Pancreas (tissue), 10 donors: ENCODE data around the gene CYSTM1. TPM values are rescaled to one million over a fixed set of nuclear protein-coding genes. Genes with fewer than 3 reads are reported as not detected.

Experiments
- ATAC-seq, 4 donors: fragments of 200-7000 bp; cut with Tn5 transposase; one replicate each; pipeline versions ENCODE4 v1.8.0 to v1.9.1; 2020; ENCODE audit warnings: mild to moderate bottlenecking in 4 of 4, moderate library complexity in 4 of 4
- DNase-seq, 6 donors: peaks; one replicate each; pipeline ENCODE4 v3.0.0-alpha.2; 2020
- FAIRE-seq: peaks from 2 replicates; lab custom pipeline; 2012; peaks lifted over from hg19 to GRCh38; lab: Jason Lieb, UNC
- H3K27ac ChIP-seq, 4 donors: fragments of 200-600 bp; sonication (generic); 1 replicate in 3 of 4; 2 replicates in 1 of 4; pipeline versions ENCODE4 v1.5.0 to v1.8.0; 2020
- H3K27me3 ChIP-seq, 4 donors: fragments of 200-600 bp; one replicate each; pipeline ENCODE4 v1.8.0; 2021
- H3K36me3 ChIP-seq, 3 donors: fragments of 200-600 bp; sonication (generic) in 1 of 3; one replicate each; pipeline versions ENCODE4 v1.5.0 to v1.8.0; 2020 to 2021
- H3K4me1 ChIP-seq, 3 donors: fragments of 200-600 bp; one replicate each; pipeline ENCODE4 v1.8.0; 2021
- H3K4me3 ChIP-seq, 4 donors: fragments of 200-600 bp; sonication (generic) in 2 of 4; one replicate each; pipeline versions ENCODE4 v1.5.0 to v1.8.0; 2020 to 2021
- H3K9me3 ChIP-seq, 4 donors: fragments of 200-600 bp; one replicate each; pipeline ENCODE4 v1.8.0; 2021
- CTCF ChIP-seq, 4 donors: fragments of 200-600 bp; sonication (generic) in 3 of 4; IDR thresholded peaks; one replicate each; pipeline versions ENCODE4 v1.5.0 to v1.8.0; 2021; ENCODE audit warnings: antibody characterized with exemption in 4 of 4
- WGBS, 2 donors: extraction: QIAGEN DNeasy Blood & Tissue Kit; methylation state at CpG; one replicate each; pipeline ENCODE4 v1.1.7; 2013; 5-methylcytosine and 5-hydroxymethylcytosine counted together
- intact Hi-C, 3 donors: fragments of 100-400 bp; cut with DNase I; formaldehyde crosslinking; loops; one replicate each; pipeline versions ENCODE4 v1.11.1 to v1.14.2; 2022
- polyA plus RNA-seq, 2 donors: library from polyadenylated mRNA; stranded (reverse); fragments of 200-250 nt; gene quantifications; one replicate each; pipeline ENCODE4 v1.2.3, GENCODE V29; 2013
- total RNA-seq, 6 donors: library from RNA; stranded (reverse); fragmentation: NEBNext Ultra II Directional in 4 of 6; extraction: Animal tissue kit (Norgen Biotek cat#: 25700) in 4 of 6; gene quantifications; one replicate each; pipeline versions ENCODE4 v1.2.1 to v1.2.4, GENCODE V29; 2021 to 2023
- donor health status: healthy with polysubstance abuse.
- donor health status: DM: no; HTN: no; CAD: no; lungs with moderate emphysema.
- donor health status: DM: no; HTN: no; CAD: no.
- donor health status: control.
- donor health status: control.
- donor health status: Bipolar disorder and iron deficiency.
- donor health status: DM: yes; HTN: yes; CAD: no.
- donor health status: DM: no; HTN: no; CAD: no.
- donor health status: DM: no; HTN: no; CAD: no.
- donor health status: DM: yes; HTN: yes; CAD: no.

Gene CYSTM1
- total and polyA plus RNA-seq, 8 donors: 30.2 to 185 (median 52.8) TPM

GRCh38 chr5:140178086-140178410 is 3.1 kb downstream of the CYSTM1 start:
- Histone ChIP-seq H3K4me3 (peak overlapping the region in 1 of 4 donors; percentile 96), H3K36me3 (no peaks in the 10 kb centered on the region), H3K4me1 (peaks cover 28 to 60% (median 52%) of the 10 kb centered on the region in 3 donors), H3K27ac (peak overlapping the region in 3 of 4 donors; percentile 5 to 100 (median 99)), H3K9me3 (no peaks in the 10 kb centered on the region), H3K27me3 (no peaks in the 10 kb centered on the region)
- TF ChIP-seq CTCF (IDR thresholded peaks at IDR 0.05): no peak
- intact Hi-C loops: no loop called here
- ATAC-seq (peak in 2 of 4 donors; percentile 18 to 38), FAIRE-seq (no peak), DNase-seq (peak in 3 of 6 donors; percentile 65 to 73 (median 70))
- WGBS, 2 donors: 0 to 13% methylated on average over 1 of the region's 1 CpG

DNA sequence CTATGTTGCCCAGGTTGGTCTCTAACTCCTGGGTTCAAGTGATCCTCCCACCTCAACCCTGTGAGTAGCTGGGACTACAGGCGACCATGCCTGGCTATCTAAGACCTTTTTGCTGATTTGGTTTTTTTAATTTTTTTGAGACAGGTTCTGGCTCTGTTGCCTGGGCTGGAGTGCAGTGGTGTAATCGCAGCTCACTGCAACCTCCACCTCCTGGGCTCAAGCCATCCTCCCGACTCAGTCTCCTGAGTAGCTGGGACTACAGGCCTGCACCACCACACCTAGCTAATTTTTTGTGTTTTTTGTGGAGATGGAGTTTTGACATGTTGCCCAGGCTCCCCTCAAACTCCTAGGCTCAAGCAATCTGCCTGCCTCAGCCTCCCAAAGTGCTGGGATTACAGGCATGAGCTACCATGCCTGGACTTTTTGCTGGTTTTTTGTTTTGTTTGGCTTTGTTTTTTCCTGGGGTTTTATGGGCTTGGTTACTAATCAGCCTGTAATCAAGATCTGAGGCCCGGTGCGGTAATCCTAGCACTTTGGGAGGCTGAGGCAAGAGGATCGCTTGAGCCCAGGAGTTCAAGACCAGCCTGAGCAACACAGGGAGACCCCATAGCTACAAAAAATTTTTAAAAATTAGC is 3.6 kb downstream of the CYSTM1 start:
- no peaks in the 10 kb centered on the region for H3K27me3 ChIP-seq
- H3K36me3 ChIP-seq: no peaks in the 10 kb centered on the region
- TF ChIP-seq CTCF (IDR thresholded peaks at IDR 0.05): no peak
- DNase-seq (no peak), ATAC-seq (no peak), FAIRE-seq (no peak)
- 36 to 48% methylated on average over 6 of the region's 6 CpGs for WGBS, 2 donors
- H3K4me1 ChIP-seq: peaks cover 29 to 63% (median 52%) of the 10 kb centered on the region in 3 donors
- H3K27ac ChIP-seq: peak overlapping the region in 3 of 4 donors; percentile 5 to 99 (median 17)
- intact Hi-C loops: no loop called here
- H3K9me3 ChIP-seq: no peaks in the 10 kb centered on the region
- H3K4me3 ChIP-seq: no peak overlapping the region

DNA sequence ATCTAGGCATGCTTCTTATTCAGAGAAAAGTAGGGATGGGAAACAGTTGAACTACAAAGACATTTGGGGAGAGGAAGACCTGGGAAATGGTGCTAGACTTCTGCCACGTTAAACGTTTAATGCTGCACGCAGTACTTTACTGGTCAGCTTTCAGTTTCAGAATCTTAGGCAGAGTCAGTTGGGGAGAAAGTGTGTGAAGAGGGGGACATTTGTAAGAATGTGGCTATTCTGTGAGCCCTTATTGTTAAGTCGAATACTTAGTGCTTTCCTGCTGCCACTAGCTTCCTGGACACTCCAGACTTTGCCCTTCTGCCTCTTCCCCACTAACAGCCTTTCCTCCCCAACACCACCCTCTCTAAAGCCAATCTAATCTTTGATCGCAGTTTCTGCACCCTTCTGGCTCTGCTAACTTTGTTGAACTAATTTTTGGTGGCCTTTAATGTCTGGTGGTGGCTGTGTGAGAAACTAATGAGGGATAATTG is 6.1 kb downstream of the CYSTM1 start:
- TF ChIP-seq CTCF (IDR thresholded peaks at IDR 0.05): no peak
- ATAC-seq: peak in 3 of 4 donors; percentile 6 to 16 (median 14)
- peak overlapping the region in 2 of 4 donors; percentile 54 to 62 for H3K27ac ChIP-seq
- H3K27me3 ChIP-seq: no peaks in the 10 kb centered on the region
- intact Hi-C loops: no loop called here
- no peaks in the 10 kb centered on the region for H3K36me3 ChIP-seq
- H3K4me3 ChIP-seq: no peak overlapping the region
- no peak for FAIRE-seq
- H3K9me3 ChIP-seq: no peaks in the 10 kb centered on the region
- DNase-seq: no peak
- 16 to 19% methylated on average over 5 of the region's 5 CpGs for WGBS, 2 donors
- H3K4me1 ChIP-seq: peaks cover 29 to 60% (median 47%) of the 10 kb centered on the region in 3 donors

DNA sequence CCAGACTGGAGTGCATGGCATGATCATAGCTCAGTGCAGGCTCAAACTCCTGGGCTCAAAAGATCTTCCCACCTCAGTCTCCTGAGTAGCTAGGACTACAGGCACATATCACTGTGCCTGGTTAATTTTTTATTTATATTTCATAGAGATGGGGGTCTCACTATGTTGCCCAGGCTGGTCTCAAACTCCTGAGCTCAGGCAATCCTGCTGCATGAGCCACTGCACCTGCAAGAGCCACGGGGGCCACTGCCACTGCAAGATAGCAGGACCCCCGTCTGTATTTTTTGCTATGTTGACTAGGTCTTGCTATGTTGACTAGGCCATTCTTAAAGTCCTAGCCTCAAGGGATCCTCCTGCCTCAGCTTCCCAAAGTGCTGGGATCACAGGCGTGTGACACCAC is 6.5 kb downstream of the CYSTM1 start:
- H3K27ac ChIP-seq: peak overlapping the region in 2 of 4 donors; percentile 54 to 62
- FAIRE-seq (no peak), ATAC-seq (no peak), DNase-seq (no peak)
- H3K36me3 ChIP-seq: no peaks in the 10 kb centered on the region
- H3K4me3 ChIP-seq: no peak overlapping the region
- 81 to 89% methylated on average over 3 of the region's 3 CpGs for WGBS, 2 donors
- no peaks in the 10 kb centered on the region for H3K9me3 ChIP-seq
- H3K27me3 ChIP-seq: no peaks in the 10 kb centered on the region
- intact Hi-C loops: no loop called here
- H3K4me1 ChIP-seq: peaks cover 33 to 60% (median 48%) of the 10 kb centered on the region in 3 donors
- TF ChIP-seq CTCF (IDR thresholded peaks at IDR 0.05): no peak
